Caco-2 (cell line): ENCODE results near the gene MEGF6. TPM values are rescaled to one million over a fixed set of nuclear protein-coding genes. Genes with fewer than 3 reads are reported as not detected.

Experiments used
- BruUV-seq: library from RNA; stranded (reverse); fragments of 400-500 nt; replicated peaks from 2 replicates; lab custom pipeline; 2021; lab: Mats Ljungman, UMichigan
- CTCF ChIA-PET: fragments of 300-600 bp; sonication (Branson Sonifier 250); formaldehyde crosslinking; loops from one replicate; lab custom pipeline; 2022; ENCODE audit warnings: antibody characterized with exemption; lab: Charles Lee
- POLR2A ChIA-PET: fragments of 300-600 bp; sonication (Branson Sonifier 250); formaldehyde crosslinking; loops from one replicate; lab custom pipeline; 2022; ENCODE audit warnings: antibody characterized with exemption; lab: Charles Lee
- DNase-seq, 2 experiments: peaks; one replicate each; pipeline versions ENCODE4 v3.0.0 to v3.0.0-alpha.2; 2020 to 2022
- H3K27me3 ChIP-seq: replicated peaks from 2 replicates; pipeline ENCODE4 v1.6.0; 2011; ENCODE audit warnings: low read length; ENCODE audit not compliant: control insufficient read depth, insufficient read depth
- H3K36me3 ChIP-seq: 2 replicates; pipeline ENCODE4 v1.5.1; 2011; ENCODE audit warnings: low read length; ENCODE audit not compliant: control insufficient read depth, insufficient read depth
- H3K4me1 ChIP-seq: fragments of 250-450 bp; sonication (Bioruptor Pico); 2 replicates; pipeline ENCODE4 v1.5.1; 2020; ENCODE audit warnings: mild to moderate bottlenecking
- H3K4me3 ChIP-seq: 2 replicates; pipeline ENCODE4 v1.5.1; 2011; ENCODE audit warnings: low read depth, mild to moderate bottlenecking, control low read depth, low read length
- H3K9me3 ChIP-seq: fragments of 250-450 bp; sonication (Bioruptor Pico); 2 replicates; pipeline ENCODE4 v1.5.1; 2020; ENCODE audit warnings: mild to moderate bottlenecking, moderate library complexity
- H3K27ac Mint-ChIP-seq: one replicate; pipeline ENCODE4 v1.8.0; 2022; ENCODE audit warnings: mixed read lengths; ENCODE audit not compliant: unreplicated experiment
- H3K27me3 Mint-ChIP-seq: one replicate; pipeline ENCODE4 v1.8.0; 2022; ENCODE audit warnings: mixed read lengths; ENCODE audit not compliant: insufficient read depth, unreplicated experiment
- H3K36me3 Mint-ChIP-seq: one replicate; pipeline ENCODE4 v1.8.0; 2022; ENCODE audit warnings: mild to moderate bottlenecking, mixed read lengths; ENCODE audit not compliant: insufficient read depth, unreplicated experiment
- H3K4me1 Mint-ChIP-seq: one replicate; pipeline ENCODE4 v1.8.0; 2022; ENCODE audit warnings: low read depth, mixed read lengths; ENCODE audit not compliant: unreplicated experiment
- H3K4me3 Mint-ChIP-seq: one replicate; pipeline ENCODE4 v1.8.0; 2022; ENCODE audit warnings: mild to moderate bottlenecking, moderate library complexity, mixed read lengths; ENCODE audit not compliant: unreplicated experiment
- H3K9me3 Mint-ChIP-seq: one replicate; pipeline ENCODE4 v1.8.0; 2022; ENCODE audit warnings: mixed read lengths; ENCODE audit not compliant: unreplicated experiment
- CTCF ChIP-seq, 2 experiments: fragments of 200-600 bp in 1 of 2; IDR thresholded peaks; 1 replicate in 1 of 2; 2 replicates in 1 of 2; pipeline versions ENCODE4 v1.5.1 to v1.8.0; 2011 to 2022; ENCODE audit warnings: antibody characterized with exemption in 1 of 2, control low read depth in 1 of 2, inconsistent platforms in 1 of 2, low read depth in 1 of 2, low read length in 1 of 2, mild to moderate bottlenecking in 1 of 2, moderate library complexity in 1 of 2; ENCODE audit not compliant: insufficient read depth in 1 of 2, severe bottlenecking in 1 of 2, unreplicated experiment in 1 of 2
- intact Hi-C: fragments of 100-400 bp; cut with micrococcal nuclease; formaldehyde crosslinking; loops from one replicate; pipeline ENCODE4 v1.10.0; 2022; ENCODE audit not compliant: unreplicated experiment
- total RNA-seq: library from RNA; stranded (reverse); gene quantifications from 2 replicates; pipeline ENCODE4 v1.2.3, GENCODE V29; 2022

Gene MEGF6
- total RNA-seq, 1 experiment from 2014 or later = 13.3 TPM

GRCh38 chr1:3594706-3595377, 16.5 kb downstream of the MEGF6 start:
- no peak overlapping the region for H3K27ac Mint-ChIP-seq
- no peaks in the 10 kb centered on the region for H3K9me3 Mint-ChIP-seq
- CTCF ChIA-PET = no interaction called here
- TF ChIP-seq CTCF (IDR thresholded peaks at IDR 0.05; ENCODE audit: insufficient read depth in 1 of 2, low read depth in 1 of 2, low read length in 1 of 2, severe bottlenecking in 1 of 2, unreplicated experiment in 1 of 2) = no peak
- H3K36me3 Mint-ChIP-seq = no peaks in the 10 kb centered on the region
- POLR2A ChIA-PET = no interaction called here
- Histone ChIP-seq H3K36me3 (no peaks in the 10 kb centered on the region), H3K4me3 (no peak overlapping the region), H3K4me1 (no peaks in the 10 kb centered on the region), H3K9me3 (no peaks in the 10 kb centered on the region), H3K27me3 (no peaks in the 10 kb centered on the region)
- DNase-seq = no peak
- H3K4me3 Mint-ChIP-seq = no peak overlapping the region
- intact Hi-C loops = no loop called here
- no TSS peak for BruUV-seq
- no peaks in the 10 kb centered on the region for H3K4me1 Mint-ChIP-seq
- no peaks in the 10 kb centered on the region for H3K27me3 Mint-ChIP-seq

- Mint-ChIP-seq H3K27ac (no peak overlapping the region), H3K4me1 (no peaks in the 10 kb centered on the region), H3K27me3 (no peaks in the 10 kb centered on the region), H3K4me3 (no peak overlapping the region), H3K36me3 (no peaks in the 10 kb centered on the region), H3K9me3 (no peaks in the 10 kb centered on the region)
- H3K27me3 ChIP-seq = no peaks in the 10 kb centered on the region
- H3K4me1 ChIP-seq = no peaks in the 10 kb centered on the region
- POLR2A ChIA-PET = no interaction called here
- DNase-seq = no peak
- CTCF ChIA-PET = interaction anchor here (0.7 kb wide), 1 partner anchor 25 kb away, joined by 3 read pairs; no protein-coding TSS in a partner anchor
- H3K4me3 ChIP-seq = no peak overlapping the region
- no peak for TF ChIP-seq CTCF (IDR thresholded peaks at IDR 0.05; ENCODE audit: insufficient read depth in 1 of 2, low read depth in 1 of 2, low read length in 1 of 2, severe bottlenecking in 1 of 2, unreplicated experiment in 1 of 2)
- H3K9me3 ChIP-seq = no peaks in the 10 kb centered on the region
- intact Hi-C loops = no loop called here
- no TSS peak for BruUV-seq
- H3K36me3 ChIP-seq = no peaks in the 10 kb centered on the region
Observed at GRCh38 chr1:3593745-3594144, 17.6 kb downstream of the MEGF6 start.

- H3K36me3 ChIP-seq = no peaks in the 10 kb centered on the region
- POLR2A ChIA-PET = no interaction called here
- no peaks in the 10 kb centered on the region for H3K36me3 Mint-ChIP-seq
- no TSS peak for BruUV-seq
- no peak overlapping the region for H3K4me3 ChIP-seq
- H3K4me3 Mint-ChIP-seq = no peak overlapping the region
- H3K9me3 Mint-ChIP-seq = no peaks in the 10 kb centered on the region
- no peaks in the 10 kb centered on the region for H3K4me1 Mint-ChIP-seq
- no peaks in the 10 kb centered on the region for H3K4me1 ChIP-seq
- DNase-seq = no peak
- H3K9me3 ChIP-seq = no peaks in the 10 kb centered on the region
- no peak for TF ChIP-seq CTCF (IDR thresholded peaks at IDR 0.05; ENCODE audit: insufficient read depth in 1 of 2, low read depth in 1 of 2, low read length in 1 of 2, severe bottlenecking in 1 of 2, unreplicated experiment in 1 of 2)
- intact Hi-C loops = no loop called here
- no peak overlapping the region for H3K27ac Mint-ChIP-seq
- H3K27me3 Mint-ChIP-seq = no peaks in the 10 kb centered on the region
- CTCF ChIA-PET = no interaction called here
- H3K27me3 ChIP-seq = no peaks in the 10 kb centered on the region
Observed at GRCh38 chr1:3593334-3593733, 18.0 kb downstream of the MEGF6 start.
